ENCODE results near the gene SNAP47. TPM values are rescaled to one million over a fixed set of nuclear protein-coding genes. Genes with fewer than 3 reads are reported as not detected.

Gene SNAP47
- polyA plus RNA-seq, 2 of the 4 experiments (the other 2 are of a cell fraction) = 29.6 to 39.5 TPM

DNA sequence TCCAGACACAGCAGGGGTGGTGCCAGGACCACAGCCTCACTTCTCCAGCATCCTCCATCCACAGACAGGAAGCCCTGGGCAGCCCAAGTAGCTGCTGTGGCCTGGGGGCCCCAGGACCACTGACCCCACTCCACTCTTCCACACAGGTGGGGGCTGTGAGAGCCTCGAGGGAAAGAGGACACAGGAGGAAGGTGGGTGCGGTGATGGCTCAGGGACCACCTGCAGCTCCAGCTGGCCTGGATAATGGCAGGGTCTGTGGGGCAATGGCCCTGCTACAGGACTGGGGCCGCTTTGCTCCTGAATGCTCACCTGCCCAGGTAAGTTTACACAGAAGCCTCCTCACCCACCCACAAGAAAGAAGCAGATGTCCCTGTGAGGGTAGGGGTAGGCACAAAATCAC, 61.9 kb downstream of the SNAP47 start:
- ATAC-seq (no peak), DNase-seq (ENCODE audit: low read depth in 1 of 2, low spot score in 1 of 2) (no peak), FAIRE-seq (no peak)
- no peak overlapping the region for H3K27ac ChIP-seq
- WGBS (ENCODE audit: missing lambda C conversion rate) = 73% methylated on average over 3 of the region's 3 CpGs
- no peaks in the 10 kb centered on the region for H3K4me1 ChIP-seq
- no peaks in the 10 kb centered on the region for H3K9me3 ChIP-seq
- ChIA-PET CTCF (no interaction called here), POLR2A (no interaction called here)
- TF ChIP-seq, protein P1, sequence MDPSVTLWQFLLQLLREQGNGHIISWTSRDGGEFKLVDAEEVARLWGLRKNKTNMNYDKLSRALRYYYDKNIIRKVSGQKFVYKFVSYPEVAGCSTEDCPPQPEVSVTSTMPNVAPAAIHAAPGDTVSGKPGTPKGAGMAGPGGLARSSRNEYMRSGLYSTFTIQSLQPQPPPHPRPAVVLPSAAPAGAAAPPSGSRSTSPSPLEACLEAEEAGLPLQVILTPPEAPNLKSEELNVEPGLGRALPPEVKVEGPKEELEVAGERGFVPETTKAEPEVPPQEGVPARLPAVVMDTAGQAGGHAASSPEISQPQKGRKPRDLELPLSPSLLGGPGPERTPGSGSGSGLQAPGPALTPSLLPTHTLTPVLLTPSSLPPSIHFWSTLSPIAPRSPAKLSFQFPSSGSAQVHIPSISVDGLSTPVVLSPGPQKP (IDR thresholded peaks at IDR 0.05; ENCODE audit: low read depth, low read length) = no peak
- TF ChIP-seq JUNB (IDR thresholded peaks at IDR 0.05) (no peak), NR3C1 (IDR thresholded peaks at IDR 0.05) (no peak), HOXB5 (CRISPR knock-in tag; IDR thresholded peaks at IDR 0.05) (no peak), ZC3H11A (IDR thresholded peaks at IDR 0.05) (no peak), NPAS2 (CRISPR knock-in tag; IDR thresholded peaks at IDR 0.05; ENCODE audit: borderline replicate concordance) (no peak), RFX5 (IDR thresholded peaks at IDR 0.05) (no peak), RCOR1 (IDR thresholded peaks at IDR 0.05; ENCODE audit: low read depth, low read length) (no peak), KDM5A (IDR thresholded peaks at IDR 0.05) (no peak), FOSB (CRISPR knock-in tag; IDR thresholded peaks at IDR 0.05) (no peak), POLR2A (IDR thresholded peaks at IDR 0.05; ENCODE audit: low read length) (no peak), ESRRA (IDR thresholded peaks at IDR 0.05; ENCODE audit: borderline replicate concordance, low read length) (no peak)
- TF ChIP-seq, protein P2, sequence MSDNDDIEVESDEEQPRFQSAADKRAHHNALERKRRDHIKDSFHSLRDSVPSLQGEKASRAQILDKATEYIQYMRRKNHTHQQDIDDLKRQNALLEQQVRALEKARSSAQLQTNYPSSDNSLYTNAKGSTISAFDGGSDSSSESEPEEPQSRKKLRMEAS (IDR thresholded peaks at IDR 0.05) = no peak
- TF ChIP-seq, protein P3, sequence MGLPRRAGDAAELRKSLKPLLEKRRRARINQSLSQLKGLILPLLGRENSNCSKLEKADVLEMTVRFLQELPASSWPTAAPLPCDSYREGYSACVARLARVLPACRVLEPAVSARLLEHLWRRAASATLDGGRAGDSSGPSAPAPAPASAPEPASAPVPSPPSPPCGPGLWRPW (IDR thresholded peaks at IDR 0.05) = no peak
- TF ChIP-seq, protein P4, sequence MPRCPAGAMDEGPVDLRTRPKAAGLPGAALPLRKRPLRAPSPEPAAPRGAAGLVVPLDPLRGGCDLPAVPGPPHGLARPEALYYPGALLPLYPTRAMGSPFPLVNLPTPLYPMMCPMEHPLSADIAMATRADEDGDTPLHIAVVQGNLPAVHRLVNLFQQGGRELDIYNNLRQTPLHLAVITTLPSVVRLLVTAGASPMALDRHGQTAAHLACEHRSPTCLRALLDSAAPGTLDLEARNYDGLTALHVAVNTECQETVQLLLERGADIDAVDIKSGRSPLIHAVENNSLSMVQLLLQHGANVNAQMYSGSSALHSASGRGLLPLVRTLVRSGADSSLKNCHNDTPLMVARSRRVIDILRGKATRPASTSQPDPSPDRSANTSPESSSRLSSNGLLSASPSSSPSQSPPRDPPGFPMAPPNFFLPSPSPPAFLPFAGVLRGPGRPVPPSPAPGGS (IDR thresholded peaks at IDR 0.05) = no peak
- TF ChIP-seq, protein P5, sequence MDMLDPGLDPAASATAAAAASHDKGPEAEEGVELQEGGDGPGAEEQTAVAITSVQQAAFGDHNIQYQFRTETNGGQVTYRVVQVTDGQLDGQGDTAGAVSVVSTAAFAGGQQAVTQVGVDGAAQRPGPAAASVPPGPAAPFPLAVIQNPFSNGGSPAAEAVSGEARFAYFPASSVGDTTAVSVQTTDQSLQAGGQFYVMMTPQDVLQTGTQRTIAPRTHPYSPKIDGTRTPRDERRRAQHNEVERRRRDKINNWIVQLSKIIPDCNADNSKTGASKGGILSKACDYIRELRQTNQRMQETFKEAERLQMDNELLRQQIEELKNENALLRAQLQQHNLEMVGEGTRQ (IDR thresholded peaks at IDR 0.05) = no peak
- TF ChIP-seq, protein P6, sequence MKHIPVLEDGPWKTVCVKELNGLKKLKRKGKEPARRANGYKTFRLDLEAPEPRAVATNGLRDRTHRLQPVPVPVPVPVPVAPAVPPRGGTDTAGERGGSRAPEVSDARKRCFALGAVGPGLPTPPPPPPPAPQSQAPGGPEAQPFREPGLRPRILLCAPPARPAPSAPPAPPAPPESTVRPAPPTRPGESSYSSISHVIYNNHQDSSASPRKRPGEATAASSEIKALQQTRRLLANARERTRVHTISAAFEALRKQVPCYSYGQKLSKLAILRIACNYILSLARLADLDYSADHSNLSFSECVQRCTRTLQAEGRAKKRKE (CRISPR knock-in tag; IDR thresholded peaks at IDR 0.05; ENCODE audit: low read depth) = no peak
- no peak overlapping the region for H3K4me2 ChIP-seq
- H3K4me3 ChIP-seq = no peak overlapping the region

DNA sequence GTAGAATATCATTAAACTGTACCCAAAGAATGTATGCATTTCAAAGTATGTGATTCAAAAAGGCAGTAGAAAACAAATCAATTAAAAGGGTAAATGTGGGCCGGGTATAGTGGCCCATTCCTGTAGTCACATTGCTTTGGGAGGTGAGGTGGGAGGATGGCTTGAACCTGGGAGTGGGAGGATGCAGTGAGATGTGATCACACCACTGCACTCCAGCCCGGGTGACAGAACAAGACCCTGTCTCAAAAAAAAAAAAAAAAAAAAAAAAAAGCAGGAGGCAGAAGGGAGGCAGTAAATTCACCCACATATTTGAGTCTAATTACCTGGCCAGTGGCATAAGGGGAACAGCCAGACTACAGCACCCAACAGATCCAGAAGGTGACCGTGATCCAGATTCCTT, 62.4 kb downstream of the SNAP47 start:
- no peak for ATAC-seq
- TF ChIP-seq HDAC2 (IDR thresholded peaks at IDR 0.05) = no peak
- no peak for TF ChIP-seq SREBF2 (IDR thresholded peaks at IDR 0.05)
- TF ChIP-seq RCOR1 (IDR thresholded peaks at IDR 0.05; ENCODE audit: low read depth, low read length) = no peak
- TF ChIP-seq, protein P7, sequence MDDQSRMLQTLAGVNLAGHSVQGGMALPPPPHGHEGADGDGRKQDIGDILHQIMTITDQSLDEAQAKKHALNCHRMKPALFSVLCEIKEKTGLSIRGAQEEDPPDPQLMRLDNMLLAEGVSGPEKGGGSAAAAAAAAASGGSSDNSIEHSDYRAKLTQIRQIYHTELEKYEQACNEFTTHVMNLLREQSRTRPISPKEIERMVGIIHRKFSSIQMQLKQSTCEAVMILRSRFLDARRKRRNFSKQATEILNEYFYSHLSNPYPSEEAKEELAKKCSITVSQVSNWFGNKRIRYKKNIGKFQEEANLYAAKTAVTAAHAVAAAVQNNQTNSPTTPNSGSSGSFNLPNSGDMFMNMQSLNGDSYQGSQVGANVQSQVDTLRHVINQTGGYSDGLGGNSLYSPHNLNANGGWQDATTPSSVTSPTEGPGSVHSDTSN (IDR thresholded peaks at IDR 0.05) = no peak
- TF ChIP-seq, protein P8, sequence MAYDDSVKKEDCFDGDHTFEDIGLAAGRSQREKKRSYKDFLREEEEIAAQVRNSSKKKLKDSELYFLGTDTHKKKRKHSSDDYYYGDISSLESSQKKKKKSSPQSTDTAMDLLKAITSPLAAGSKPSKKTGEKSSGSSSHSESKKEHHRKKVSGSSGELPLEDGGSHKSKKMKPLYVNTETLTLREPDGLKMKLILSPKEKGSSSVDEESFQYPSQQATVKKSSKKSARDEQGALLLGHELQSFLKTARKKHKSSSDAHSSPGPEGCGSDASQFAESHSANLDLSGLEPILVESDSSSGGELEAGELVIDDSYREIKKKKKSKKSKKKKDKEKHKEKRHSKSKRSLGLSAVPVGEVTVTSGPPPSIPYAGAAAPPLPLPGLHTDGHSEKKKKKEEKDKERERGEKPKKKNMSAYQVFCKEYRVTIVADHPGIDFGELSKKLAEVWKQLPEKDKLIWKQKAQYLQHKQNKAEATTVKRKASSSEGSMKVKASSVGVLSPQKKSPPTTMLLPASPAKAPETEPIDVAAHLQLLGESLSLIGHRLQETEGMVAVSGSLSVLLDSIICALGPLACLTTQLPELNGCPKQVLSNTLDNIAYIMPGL (CRISPR knock-in tag; IDR thresholded peaks at IDR 0.05; ENCODE audit: borderline replicate concordance) = no peak
- TF ChIP-seq, protein P9, sequence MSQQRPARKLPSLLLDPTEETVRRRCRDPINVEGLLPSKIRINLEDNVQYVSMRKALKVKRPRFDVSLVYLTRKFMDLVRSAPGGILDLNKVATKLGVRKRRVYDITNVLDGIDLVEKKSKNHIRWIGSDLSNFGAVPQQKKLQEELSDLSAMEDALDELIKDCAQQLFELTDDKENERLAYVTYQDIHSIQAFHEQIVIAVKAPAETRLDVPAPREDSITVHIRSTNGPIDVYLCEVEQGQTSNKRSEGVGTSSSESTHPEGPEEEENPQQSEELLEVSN (IDR thresholded peaks at IDR 0.05; ENCODE audit: borderline replicate concordance, low read depth) = no peak
- TF ChIP-seq TFCP2L1 (CRISPR knock-in tag; IDR thresholded peaks at IDR 0.05) = no peak
- no peak for TF ChIP-seq JUNB (IDR thresholded peaks at IDR 0.05)
- no peak for TF ChIP-seq ESRRA (IDR thresholded peaks at IDR 0.05; ENCODE audit: borderline replicate concordance, low read length)
- no peak for TF ChIP-seq ZNF302 (CRISPR knock-in tag; IDR thresholded peaks at IDR 0.05)
- TF ChIP-seq CEBPB (IDR thresholded peaks at IDR 0.05) = no peak
- no peak for TF ChIP-seq RARB (CRISPR knock-in tag; IDR thresholded peaks at IDR 0.05)
- TF ChIP-seq MAZ (IDR thresholded peaks at IDR 0.05; ENCODE audit: borderline replicate concordance, low read depth, low read length) = no peak
- TF ChIP-seq, protein P3 (IDR thresholded peaks at IDR 0.05) = no peak
- TF ChIP-seq, protein P5 (IDR thresholded peaks at IDR 0.05) = no peak
- no peak for TF ChIP-seq NPAS2 (CRISPR knock-in tag; IDR thresholded peaks at IDR 0.05; ENCODE audit: borderline replicate concordance)
- TF ChIP-seq RFX5 (IDR thresholded peaks at IDR 0.05) = no peak
- no peak for TF ChIP-seq FOSL2 (IDR thresholded peaks at IDR 0.05)
- TF ChIP-seq FOSL2 (CRISPR knock-in tag; IDR thresholded peaks at IDR 0.05) = no peak
- no peak for TF ChIP-seq EHF (CRISPR knock-in tag; IDR thresholded peaks at IDR 0.05)
- Histone ChIP-seq H3K27ac (no peak overlapping the region), H3K4me3 (no peak overlapping the region), H3K4me1 (no peaks in the 10 kb centered on the region), H3K4me2 (no peak overlapping the region), H3K9me3 (no peaks in the 10 kb centered on the region)
- no peak for FAIRE-seq
- WGBS (ENCODE audit: missing lambda C conversion rate) = 52% methylated on average over 3 of the region's 3 CpGs
- DNase-seq (ENCODE audit: low read depth in 1 of 2, low spot score in 1 of 2) = no peak
- POLR2A ChIA-PET = no interaction called here
- CTCF ChIA-PET = no interaction called here
